ENCODE measurements around the gene MARCHF3. TPM values are rescaled to one million over a fixed set of nuclear protein-coding genes. Genes with fewer than 3 reads are reported as not detected.

The MARCHF3 gene
- total and polyA plus RNA-seq, 2 of the 13 experiments (the other 11 are each of a cell fraction or from before 2014, with no cell fraction given), result 4.8 to 11.9 TPM

GRCh38 chr5:126909856-126910255 lies 120.5 kb downstream of the MARCHF3 start:
- 92% methylated on average over 2 of the region's 2 CpGs for WGBS (ENCODE audit: low lambda C conversion rate)
- BruUV-seq (replicated peaks), result no TSS peak
- FAIRE-seq, result no peak

More at GRCh38 chr5:126909856-126910255, 120.5 kb downstream of the MARCHF3 start:
- Histone ChIP-seq H3K4me2 (ENCODE audit: low read depth, low read length) (no peak overlapping the region), H3K9me3 (ENCODE audit: low read length) (no peaks in the 10 kb centered on the region), H3K27ac (ENCODE audit: extremely low read length, insufficient read depth, low read length) (no peak overlapping the region), H4K20me1 (ENCODE audit: insufficient read depth, low read length) (no peaks in the 10 kb centered on the region), H3K4me3 (replicated peaks in 1 of 3; ENCODE audit: insufficient read depth in 1 of 3, low read depth in 2 of 3, low read length in 3 of 3) (no peak overlapping the region), H3K9ac (ENCODE audit: insufficient read depth, low read depth, low read length) (no peak overlapping the region), H3K36me3 (replicated peaks in 1 of 2; ENCODE audit: control insufficient read depth in 1 of 2, insufficient read depth in 2 of 2, low read length in 2 of 2) (peaks cover 0 to 7% of the 10 kb centered on the region in 2 experiments; a peak in 1 of 5 replicates), H3K4me1 (ENCODE audit: insufficient read depth, low read length) (no peaks in the 10 kb centered on the region), H3K27me3 (ENCODE audit: control insufficient read depth in 1 of 2, insufficient read depth in 2 of 2, low read length in 2 of 2) (no peaks in the 10 kb centered on the region), H3K79me2 (ENCODE audit: insufficient read depth, low read length) (no peaks in the 10 kb centered on the region), H2AFZ (ENCODE audit: low read length) (no peak overlapping the region)
- intact Hi-C loops (cut with micrococcal nuclease; ENCODE audit: unreplicated experiment) (no loop called here), in situ Hi-C loops (cut with HindIII; ENCODE audit: extremely low pct_ligation_motif_present, low pct_unique_long_range_greater_than_20kb) (no loop called here)
- TF ChIP-seq MAF1 (CRISPR knock-in tag; IDR thresholded peaks at IDR 0.05; ENCODE audit: borderline replicate concordance), result no peak
- no peak for TF ChIP-seq THAP8 (CRISPR knock-in tag; IDR thresholded peaks at IDR 0.05; ENCODE audit: borderline replicate concordance)
- TF ChIP-seq SMARCE1 (IDR thresholded peaks at IDR 0.05; ENCODE audit: borderline replicate concordance), result no peak
- TF ChIP-seq MEIS2 (CRISPR knock-in tag; IDR thresholded peaks at IDR 0.05), result no peak
- TF ChIP-seq AHDC1 (CRISPR knock-in tag; IDR thresholded peaks at IDR 0.05; ENCODE audit: borderline replicate concordance), result no peak
- no peak for TF ChIP-seq ZNF256 (CRISPR knock-in tag; conservative IDR thresholded peaks at IDR 0.05)
- no peak for TF ChIP-seq ZNF530 (CRISPR knock-in tag; IDR thresholded peaks at IDR 0.05; ENCODE audit: low read depth)
- TF ChIP-seq ZNF781 (CRISPR knock-in tag; IDR thresholded peaks at IDR 0.05; ENCODE audit: borderline replicate concordance, not compliant biosample characterization), result no peak
- TF ChIP-seq ETV6 (CRISPR knock-in tag; conservative IDR thresholded peaks at IDR 0.05), result no peak
- TF ChIP-seq ZNF598 (CRISPR knock-in tag; IDR thresholded peaks at IDR 0.05; ENCODE audit: borderline replicate concordance), result no peak
- TF ChIP-seq ZNF879 (CRISPR knock-in tag; IDR thresholded peaks at IDR 0.05), result no peak
- TF ChIP-seq ZNF83 (CRISPR knock-in tag; IDR thresholded peaks at IDR 0.05; ENCODE audit: borderline replicate concordance), result no peak
- no peak for TF ChIP-seq SYNCRIP (IDR thresholded peaks at IDR 0.05; ENCODE audit: insufficient read depth, low read depth, low read length)
- no peak for TF ChIP-seq RORA (CRISPR knock-in tag; IDR thresholded peaks at IDR 0.05)
- TF ChIP-seq ZFP36L1 (CRISPR knock-in tag; IDR thresholded peaks at IDR 0.05), result no peak
- TF ChIP-seq ETS1 (CRISPR knock-in tag; IDR thresholded peaks at IDR 0.05), result no peak
- no peak for TF ChIP-seq CHD4 (IDR thresholded peaks at IDR 0.05; ENCODE audit: borderline replicate concordance, low read length)
- TF ChIP-seq BRCA1 (CRISPR knock-in tag; IDR thresholded peaks at IDR 0.05), result no peak
- ATAC-seq (no peak), DNase-seq (ENCODE audit: low spot score) (no peak)
- ChIA-PET POLR2A (no interaction called here), CTCF (ENCODE audit: low intra/inter-chr PET ratio, low total read pairs) (no interaction called here)
